GM19372 (cell line): ENCODE data around the gene CAB39L.
"Not testable (repeated sequence)": the region's sequence is repeated elsewhere in the genome, so short reads cannot be mapped to it uniquely, and the experiment has no call there.

Experiments
- ATAC-seq: cut with Tn5 transposase; IDR thresholded peaks from one replicate; pipeline ENCODE4 v1.9.1; 2021; ENCODE audit warnings: mild to moderate bottlenecking, low read depth, moderate library complexity; ENCODE audit not compliant: unreplicated experiment

Gene CAB39L

DNA sequence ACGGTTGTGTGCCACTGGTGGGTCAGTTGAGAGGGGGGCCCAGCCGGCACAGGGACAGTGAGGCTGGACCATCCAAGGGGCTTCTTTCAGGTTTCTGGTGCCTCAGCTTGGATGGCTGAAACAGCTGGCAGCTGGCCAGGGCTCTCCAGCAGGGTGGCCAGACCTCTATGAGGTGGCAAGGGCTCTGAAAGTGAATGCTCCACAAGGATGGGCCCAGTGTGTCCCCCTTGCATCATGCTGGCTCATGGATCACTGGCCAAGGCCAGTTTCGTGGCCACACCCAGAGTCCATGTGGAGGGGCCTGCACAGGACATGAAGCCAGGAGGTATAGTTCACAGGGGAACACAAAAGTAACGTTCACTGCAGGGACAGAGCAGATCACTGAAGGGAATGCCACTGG is 146.5 kb downstream of the CAB39L start:
- no peak for ATAC-seq

- ATAC-seq = no peak
Observed at GRCh38 chr13:49296659-49297058, 147.2 kb downstream of the CAB39L start.

DNA sequence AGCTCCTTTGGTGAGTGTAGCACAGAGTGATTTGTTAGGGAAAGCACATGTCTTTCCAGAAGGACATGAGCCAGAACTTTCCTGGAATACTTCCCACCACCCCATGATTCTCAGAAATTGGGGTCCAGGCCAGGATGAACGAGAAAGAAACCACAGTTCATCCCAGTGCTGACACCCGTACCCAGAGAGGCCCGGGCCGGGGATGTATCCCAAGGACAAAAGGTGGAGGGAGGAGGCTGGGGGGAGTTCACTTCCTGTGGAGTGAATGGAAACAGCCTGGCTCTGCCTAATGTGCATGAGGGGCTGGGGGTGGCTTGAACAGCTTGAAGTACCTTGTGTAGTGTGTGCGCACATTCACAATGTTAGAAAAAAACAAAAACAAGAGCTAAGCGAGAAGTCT is 148.6 kb downstream of the CAB39L start:
- no peak for ATAC-seq

GRCh38 chr13:49294723-49295122 is 149.1 kb downstream of the CAB39L start:
- not testable (repeated sequence) for ATAC-seq

- ATAC-seq = no peak
Observed at GRCh38 chr13:49292742-49293486, 150.9 kb downstream of the CAB39L start.

DNA sequence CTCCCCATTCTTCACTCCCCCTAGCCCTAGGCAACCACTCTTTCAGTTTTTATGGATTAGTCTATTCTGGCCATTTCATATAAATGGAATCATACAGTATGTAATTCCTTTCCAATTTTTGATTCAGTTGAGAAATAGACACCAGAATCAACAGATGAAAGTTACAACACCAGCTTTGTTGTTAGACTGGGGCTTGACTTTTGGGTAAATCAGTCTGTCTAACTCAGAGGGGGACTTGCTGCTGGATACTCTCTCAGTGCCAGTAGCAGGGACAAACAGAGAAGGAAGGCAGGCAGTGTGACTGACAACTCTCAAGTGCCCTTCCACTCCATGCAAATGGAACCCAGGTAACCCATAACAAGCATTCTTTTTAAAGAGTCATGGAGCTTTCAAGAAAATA is 155.4 kb downstream of the CAB39L start:
- no peak for ATAC-seq

DNA sequence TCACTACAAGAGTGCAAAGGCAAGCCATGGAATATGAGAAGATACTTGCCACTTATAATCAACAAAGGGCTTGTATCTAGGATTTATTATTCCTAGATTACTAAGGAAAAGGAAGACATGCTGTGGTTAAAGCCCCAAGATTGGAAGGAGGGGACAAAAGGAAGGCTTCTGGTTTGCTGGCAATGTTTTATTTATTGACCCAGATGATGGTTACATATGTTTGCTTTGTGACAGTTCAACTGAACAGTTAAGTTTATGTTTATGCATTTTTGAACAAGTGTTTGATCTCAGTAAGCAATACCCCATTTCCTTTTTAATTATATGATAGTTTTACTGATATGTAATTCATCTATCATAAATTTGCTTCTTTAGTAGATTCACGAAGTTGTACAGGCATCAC is 155.9 kb downstream of the CAB39L start:
- ATAC-seq = no peak

GRCh38 chr13:49279885-49280284 is 164.0 kb downstream of the CAB39L start:
- no peak for ATAC-seq

GRCh38 chr13:49279112-49279511 is 164.8 kb downstream of the CAB39L start:
- ATAC-seq = no peak

- ATAC-seq = no peak
Observed at GRCh38 chr13:49278211-49278610, 165.7 kb downstream of the CAB39L start.

DNA sequence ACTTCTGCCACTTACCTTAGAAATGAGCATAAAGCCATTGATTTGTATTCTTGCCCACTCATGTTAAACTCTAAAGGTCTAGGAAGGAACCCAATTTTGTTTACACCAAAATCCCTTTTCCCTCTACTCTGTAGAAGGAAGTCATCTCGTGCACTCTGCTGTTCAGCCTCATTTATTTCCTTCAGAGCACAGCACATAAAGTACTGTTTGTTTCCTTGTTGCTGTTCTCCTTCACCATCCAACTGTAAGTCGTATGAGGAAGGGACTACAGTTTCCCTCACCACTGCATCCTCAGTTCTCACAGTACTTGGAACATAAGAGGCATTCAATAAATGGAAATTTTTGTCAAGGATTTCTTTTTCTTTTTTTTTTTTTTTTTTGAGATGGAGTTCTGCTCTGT is 171.6 kb downstream of the CAB39L start:
- ATAC-seq = no peak

GRCh38 chr13:49271264-49271663 is 172.6 kb downstream of the CAB39L start:
- ATAC-seq = no peak

- no peak for ATAC-seq
Observed at GRCh38 chr13:49265822-49266221, 178.0 kb downstream of the CAB39L start.

DNA sequence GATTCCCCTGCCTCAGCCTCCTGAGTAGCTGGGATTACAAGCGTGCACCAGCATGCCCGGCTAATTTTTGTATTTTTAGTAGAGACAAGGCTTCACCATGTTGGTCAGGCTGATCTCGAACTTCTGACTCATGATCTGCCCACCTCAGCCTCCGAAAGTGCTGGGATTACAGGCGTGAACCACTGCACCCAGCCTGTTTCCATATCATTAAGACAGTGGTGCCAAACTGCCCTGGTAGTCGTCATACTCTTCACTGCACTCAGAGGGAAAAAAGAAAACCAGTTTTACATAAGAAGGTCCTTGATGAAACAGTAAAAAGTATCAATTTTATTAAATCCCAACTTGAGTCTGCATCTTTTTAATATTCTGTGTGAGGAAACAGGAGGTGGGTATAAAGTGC is 181.2 kb downstream of the CAB39L start:
- no peak for ATAC-seq

DNA sequence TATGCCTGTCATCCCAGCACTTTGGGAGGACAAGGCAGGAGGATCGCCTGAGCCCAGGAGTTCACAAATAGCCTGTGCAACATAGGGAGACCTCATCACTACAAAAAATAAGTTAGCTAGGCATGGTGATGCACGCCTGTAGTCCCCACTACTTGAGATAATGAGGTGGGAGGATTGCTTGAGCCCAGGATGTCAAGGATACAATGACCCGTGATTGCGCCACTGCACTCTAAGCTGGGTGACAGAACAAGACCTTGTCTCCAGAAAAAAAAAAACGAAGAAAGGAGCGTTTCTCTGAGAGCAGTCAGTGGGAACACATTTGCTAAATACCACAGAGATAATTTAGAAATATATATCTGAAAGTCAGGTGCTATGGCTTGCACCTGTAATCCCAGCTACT is 184.3 kb downstream of the CAB39L start:
- ATAC-seq = no peak
